CD4-positive, alpha-beta T cell (primary cell): ENCODE results near the gene GALNT2. TPM values are rescaled to one million over a fixed set of nuclear protein-coding genes. Genes with fewer than 3 reads are reported as not detected.

Experiments used
- ATAC-seq: fragments of 200-7000 bp; cut with Tn5 transposase; one replicate; pipeline ENCODE4 v1.10.0; 2022; ENCODE audit warnings: mild to moderate bottlenecking; ENCODE audit not compliant: poor library complexity
- CTCF ChIA-PET: fragments of 350-600 bp; sonication (Branson Sonifier 250); formaldehyde crosslinking; loops from one replicate; lab custom pipeline; 2021; ENCODE audit warnings: antibody characterized with exemption, inconsistent platforms; lab: Charles Lee
- POLR2A ChIA-PET: fragments of 350-600 bp; sonication (Branson Sonifier 250); formaldehyde crosslinking; loops from one replicate; lab custom pipeline; 2021; ENCODE audit warnings: antibody characterized with exemption, inconsistent platforms; lab: Charles Lee
- DNase-seq, 14 experiments: peaks; one replicate each; pipeline ENCODE4 v3.0.0-alpha.2; 2013 to 2020; ENCODE audit warnings: mixed read lengths in 2 of 14
- H3K27ac ChIP-seq, 2 donors: one replicate each; pipeline versions ENCODE4 v1.5.1 to v1.7.0; 2013; ENCODE audit warnings: low read length in 2 of 2, low read depth in 1 of 2, mild to moderate bottlenecking in 1 of 2
- H3K27me3 ChIP-seq, 2 experiments: 1 replicate in 1 of 2; 2 replicates in 1 of 2; pipeline versions ENCODE4 v1.6.1 to v1.7.0; 2013; ENCODE audit warnings: low read length in 2 of 2, control low read depth in 1 of 2, mild to moderate bottlenecking in 1 of 2, moderate library complexity in 1 of 2; ENCODE audit not compliant: insufficient read depth in 2 of 2, control insufficient read depth in 1 of 2
- H3K36me3 ChIP-seq: one replicate; pipeline ENCODE4 v1.6.1; 2013; ENCODE audit warnings: low read length, control low read depth; ENCODE audit not compliant: insufficient read depth
- H3K4me1 ChIP-seq: one replicate; pipeline ENCODE4 v1.6.1; 2013; ENCODE audit warnings: low read length, control low read depth; ENCODE audit not compliant: insufficient read depth
- H3K4me3 ChIP-seq: one replicate; pipeline ENCODE4 v1.5.1; 2013; ENCODE audit warnings: mild to moderate bottlenecking, low read length, moderate library complexity
- H3K9me3 ChIP-seq, 2 experiments: 1 replicate in 1 of 2; 2 replicates in 1 of 2; pipeline versions ENCODE4 v1.6.1 to v1.7.0; 2013; ENCODE audit warnings: low read length in 2 of 2, mild to moderate bottlenecking in 2 of 2, control low read depth in 1 of 2, moderate library complexity in 1 of 2; ENCODE audit not compliant: control insufficient read depth in 1 of 2, insufficient read depth in 1 of 2
- H3K27ac Mint-ChIP-seq: one replicate; pipeline ENCODE4 v1.8.0; 2020; ENCODE audit warnings: mixed read lengths
- H3K27me3 Mint-ChIP-seq: one replicate; pipeline ENCODE4 v1.8.0; 2021; ENCODE audit warnings: mixed read lengths
- H3K36me3 Mint-ChIP-seq: one replicate; pipeline ENCODE4 v1.8.0; 2021; ENCODE audit warnings: low read depth, mixed read lengths
- H3K4me1 Mint-ChIP-seq: one replicate; pipeline ENCODE4 v1.8.0; 2021; ENCODE audit warnings: low read depth, mixed read lengths
- H3K4me3 Mint-ChIP-seq: one replicate; pipeline ENCODE4 v1.8.0; 2020; ENCODE audit warnings: mild to moderate bottlenecking, mixed read lengths
- H3K9me3 Mint-ChIP-seq: one replicate; pipeline ENCODE4 v1.8.0; 2020; ENCODE audit warnings: mixed read lengths
- CTCF ChIP-seq: fragments of 200-600 bp; IDR thresholded peaks from one replicate; pipeline ENCODE4 v1.8.0; 2022; ENCODE audit warnings: antibody characterized with exemption, mild to moderate bottlenecking
- intact Hi-C, 2 experiments: fragments of 100-400 bp; cut with DNase I in 1 of 2; cut with micrococcal nuclease in 1 of 2; formaldehyde crosslinking; loops; one replicate each; pipeline versions ENCODE4 v1.15.1 to v1.9.0; 2023 to 2025; cut with DNase I, micrococcal nuclease
- total RNA-seq, 174 experiments: library from RNA in 2 of 174; stranded (reverse) in 2 of 174; gene quantifications; one replicate each; pipeline ENCODE4 v1.2.3 and lab custom pipeline; 2021 to 2026

The GALNT2 gene
- total RNA-seq, 2 experiments from 2014 or later, result 11.0 to 11.4 TPM

- DNase-seq, result peak in 1 of 14 experiments; percentile 14
- Mint-ChIP-seq H3K4me3 (no peak overlapping the region), H3K27ac (peak overlapping the region; percentile 22), H3K4me1 (peaks cover 46% of the 10 kb centered on the region), H3K9me3 (no peaks in the 10 kb centered on the region), H3K27me3 (no peaks in the 10 kb centered on the region), H3K36me3 (peaks cover 27% of the 10 kb centered on the region)
- ATAC-seq, result no peak
- no peak for TF ChIP-seq CTCF
- Histone ChIP-seq H3K27ac (no peak overlapping the region), H3K27me3 (no peaks in the 10 kb centered on the region), H3K4me3 (no peak overlapping the region), H3K9me3 (no peaks in the 10 kb centered on the region), H3K36me3 (peaks cover 21% of the 10 kb centered on the region), H3K4me1 (peaks cover 13% of the 10 kb centered on the region)
- intact Hi-C loops, result no loop called here
- ChIA-PET POLR2A (no interaction called here), CTCF (no interaction called here)
Observed at GRCh38 chr1:230273141-230273710, 206.2 kb downstream of the GALNT2 start.

GRCh38 chr1:230274254-230274653 lies 207.2 kb downstream of the GALNT2 start:
- ATAC-seq, result no peak
- H3K4me3 ChIP-seq, result no peak overlapping the region

GRCh38 chr1:230276401-230276800 lies 209.4 kb downstream of the GALNT2 start:
- no peak overlapping the region for H3K27ac Mint-ChIP-seq
- peaks cover 37% of the 10 kb centered on the region for H3K36me3 ChIP-seq
- peaks cover 5% of the 10 kb centered on the region for H3K4me1 ChIP-seq
- no peaks in the 10 kb centered on the region for H3K9me3 ChIP-seq
- ATAC-seq (no peak), DNase-seq (peak in 1 of 14 experiments; percentile 21)
- CTCF ChIA-PET, result no interaction called here
- H3K4me3 ChIP-seq, result no peak overlapping the region
- TF ChIP-seq CTCF, result no peak
- POLR2A ChIA-PET, result no interaction called here
- H3K4me1 Mint-ChIP-seq, result peaks cover 44% of the 10 kb centered on the region
- no peaks in the 10 kb centered on the region for H3K27me3 Mint-ChIP-seq
- H3K9me3 Mint-ChIP-seq, result no peaks in the 10 kb centered on the region
- H3K36me3 Mint-ChIP-seq, result peaks cover 46% of the 10 kb centered on the region
- intact Hi-C loops, result no loop called here
- no peak overlapping the region for H3K27ac ChIP-seq
- no peak overlapping the region for H3K4me3 Mint-ChIP-seq
- no peaks in the 10 kb centered on the region for H3K27me3 ChIP-seq

More at GRCh38 chr1:230274254-230274653, 207.2 kb downstream of the GALNT2 start:
- ChIA-PET CTCF (no interaction called here), POLR2A (no interaction called here)
- DNase-seq, result peak in 1 of 14 experiments; percentile 11
- Mint-ChIP-seq H3K36me3 (peaks cover 38% of the 10 kb centered on the region), H3K27me3 (no peaks in the 10 kb centered on the region), H3K4me1 (peaks cover 56% of the 10 kb centered on the region), H3K4me3 (no peak overlapping the region), H3K27ac (peak overlapping the region; percentile 22), H3K9me3 (no peaks in the 10 kb centered on the region)
- TF ChIP-seq CTCF, result no peak
- Histone ChIP-seq H3K36me3 (peaks cover 27% of the 10 kb centered on the region), H3K4me1 (peaks cover 13% of the 10 kb centered on the region), H3K27me3 (no peaks in the 10 kb centered on the region), H3K27ac (no peak overlapping the region), H3K9me3 (no peaks in the 10 kb centered on the region)
- intact Hi-C loops, result no loop called here
